GM21717 (cell line): ENCODE results near the gene THAP7.
"Not testable (repeated sequence)": the region's sequence is repeated elsewhere in the genome, so short reads cannot be mapped to it uniquely, and the experiment has no call there.

Source experiments
- ATAC-seq: cut with Tn5 transposase; IDR thresholded peaks from one replicate; pipeline ENCODE4 v1.9.1; 2021; ENCODE audit warnings: mild to moderate bottlenecking, moderate library complexity; ENCODE audit not compliant: unreplicated experiment

Gene THAP7, protein sequence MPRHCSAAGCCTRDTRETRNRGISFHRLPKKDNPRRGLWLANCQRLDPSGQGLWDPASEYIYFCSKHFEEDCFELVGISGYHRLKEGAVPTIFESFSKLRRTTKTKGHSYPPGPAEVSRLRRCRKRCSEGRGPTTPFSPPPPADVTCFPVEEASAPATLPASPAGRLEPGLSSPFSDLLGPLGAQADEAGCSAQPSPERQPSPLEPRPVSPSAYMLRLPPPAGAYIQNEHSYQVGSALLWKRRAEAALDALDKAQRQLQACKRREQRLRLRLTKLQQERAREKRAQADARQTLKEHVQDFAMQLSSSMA

DNA sequence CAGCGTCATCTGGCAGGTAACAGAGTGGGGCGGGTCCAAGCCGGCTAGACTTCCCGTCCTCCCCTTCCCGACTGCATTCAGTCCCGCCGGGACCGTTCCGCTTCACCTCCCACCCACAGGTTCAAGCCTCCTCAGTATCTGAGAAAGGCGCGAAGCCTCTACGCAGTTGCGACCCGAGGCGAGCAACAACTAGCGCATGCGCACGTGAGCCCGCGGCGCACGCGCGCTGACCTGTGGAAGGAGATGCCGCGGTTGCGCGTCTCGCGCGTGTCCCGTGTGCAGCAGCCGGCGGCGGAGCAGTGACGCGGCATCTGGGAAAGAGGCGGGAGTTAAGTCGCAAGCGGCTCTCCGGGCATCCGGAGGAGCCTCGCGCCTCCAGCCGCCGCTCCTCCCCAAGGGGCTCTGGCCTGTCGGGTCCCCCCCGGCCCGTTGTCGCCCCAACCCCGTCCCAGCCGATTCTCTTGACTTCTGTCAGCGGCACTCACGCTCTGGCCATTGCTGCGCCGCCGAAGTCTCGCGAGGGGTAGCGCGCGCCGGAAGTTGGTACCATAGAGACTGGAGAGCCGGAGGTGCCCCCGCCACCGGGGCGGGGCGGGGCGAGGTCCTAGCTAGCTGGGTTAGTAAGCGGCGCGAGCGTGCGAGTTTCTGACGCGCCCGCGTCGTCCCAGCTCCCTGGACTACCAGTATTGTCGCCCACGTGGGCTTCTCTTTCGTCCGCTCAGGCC, at the start of gene THAP7:
THAP7 (minus strand) TSS at position 518 of the 725 bp plus-strand sequence; CDS start at position 311, 207 bp downstream.
- peak; percentile 71 for ATAC-seq

DNA sequence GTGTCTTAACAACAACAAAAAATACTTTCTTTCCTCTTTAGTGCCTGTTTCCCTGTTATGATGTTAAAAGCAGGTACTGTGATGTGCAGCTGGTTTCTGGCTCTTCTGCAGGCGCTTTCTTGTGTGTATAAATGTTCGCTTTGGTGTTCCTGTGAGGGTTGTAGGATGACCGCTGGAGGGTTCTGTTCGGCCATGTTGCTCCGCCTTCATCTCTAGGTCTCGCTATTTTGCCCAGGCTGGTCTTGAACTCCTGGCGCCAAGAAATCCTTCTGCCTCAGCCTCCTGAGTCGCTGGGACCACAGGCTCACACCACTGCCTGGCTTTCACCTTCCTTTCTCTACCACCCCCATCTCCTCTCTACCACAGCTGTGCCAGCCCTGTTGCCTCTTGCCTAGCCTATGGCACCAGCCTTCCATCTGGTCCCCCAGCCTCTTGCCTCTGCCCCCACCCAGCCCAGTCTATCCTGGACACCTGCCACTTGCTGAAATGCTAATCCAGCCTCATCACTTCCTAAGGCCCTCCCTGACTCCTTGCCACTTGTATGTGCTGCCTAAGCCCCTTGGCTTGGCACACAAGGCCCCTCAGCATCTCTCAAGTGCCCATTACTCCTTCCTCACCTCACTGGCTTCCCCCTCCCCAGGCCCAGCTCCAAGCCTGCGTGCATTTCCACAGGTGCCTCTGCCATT, 49.4 kb upstream of the THAP7 start:
- no peak for ATAC-seq

DNA sequence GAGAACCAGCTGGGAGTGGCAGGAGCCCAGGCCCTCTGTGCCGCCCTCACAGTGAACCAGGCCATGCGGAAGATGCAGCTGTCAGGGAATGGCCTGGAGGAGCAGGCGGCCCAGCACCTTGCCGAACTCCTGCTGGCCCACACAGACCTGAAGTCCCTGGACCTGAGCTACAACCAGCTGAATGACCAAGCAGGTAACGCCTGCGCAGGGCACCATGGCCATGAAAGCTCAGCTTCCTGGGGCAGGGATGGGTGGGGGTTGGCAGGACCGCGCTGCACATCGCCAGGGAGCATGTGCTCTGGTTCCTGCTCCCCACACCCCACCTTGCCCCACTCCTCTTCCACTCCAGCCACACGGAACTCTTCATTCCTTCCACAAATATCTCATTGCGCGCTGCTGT, 47.0 kb upstream of the THAP7 start:
- not testable (repeated sequence) for ATAC-seq

DNA sequence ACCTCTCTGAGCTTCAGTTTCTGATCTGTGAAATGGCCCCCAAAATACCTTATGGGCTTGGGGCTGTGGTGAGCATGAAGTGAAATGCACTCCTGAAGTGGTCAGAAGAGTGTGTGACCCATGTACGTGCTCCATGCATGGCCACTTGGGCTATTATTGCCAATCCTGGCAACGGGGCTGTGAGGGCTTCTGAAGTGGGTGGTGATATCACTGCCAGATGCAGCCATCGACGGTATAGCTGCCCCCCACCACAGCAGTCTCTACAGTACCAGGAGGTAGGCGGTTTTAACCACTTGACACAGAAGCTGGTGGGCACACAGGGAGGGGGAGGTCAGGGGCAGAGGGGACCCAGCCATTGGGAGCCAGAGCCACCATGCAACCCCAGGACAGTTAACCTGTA, 46.5 kb upstream of the THAP7 start:
- ATAC-seq = not testable (repeated sequence)

DNA sequence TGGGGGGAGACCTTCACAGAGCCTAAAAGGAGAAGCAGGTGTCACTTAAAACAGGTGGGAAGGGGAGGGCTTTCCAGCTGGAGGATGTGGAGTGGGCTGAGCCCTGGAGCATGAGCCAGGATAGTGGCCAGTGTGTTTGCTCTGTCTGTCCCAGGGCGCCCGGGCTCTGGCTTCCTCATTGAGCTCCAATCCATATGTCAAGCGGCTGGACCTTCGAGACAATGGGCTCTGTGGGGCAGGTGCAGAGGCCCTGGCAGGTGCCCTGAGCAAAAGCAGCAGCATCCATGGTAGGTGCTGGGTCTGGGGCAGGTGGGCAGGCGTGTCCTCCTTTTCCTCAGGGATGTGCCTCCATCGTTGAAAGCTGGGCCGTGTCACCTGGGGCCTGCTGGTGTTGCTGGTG, 45.8 kb upstream of the THAP7 start:
- ATAC-seq = no peak

DNA sequence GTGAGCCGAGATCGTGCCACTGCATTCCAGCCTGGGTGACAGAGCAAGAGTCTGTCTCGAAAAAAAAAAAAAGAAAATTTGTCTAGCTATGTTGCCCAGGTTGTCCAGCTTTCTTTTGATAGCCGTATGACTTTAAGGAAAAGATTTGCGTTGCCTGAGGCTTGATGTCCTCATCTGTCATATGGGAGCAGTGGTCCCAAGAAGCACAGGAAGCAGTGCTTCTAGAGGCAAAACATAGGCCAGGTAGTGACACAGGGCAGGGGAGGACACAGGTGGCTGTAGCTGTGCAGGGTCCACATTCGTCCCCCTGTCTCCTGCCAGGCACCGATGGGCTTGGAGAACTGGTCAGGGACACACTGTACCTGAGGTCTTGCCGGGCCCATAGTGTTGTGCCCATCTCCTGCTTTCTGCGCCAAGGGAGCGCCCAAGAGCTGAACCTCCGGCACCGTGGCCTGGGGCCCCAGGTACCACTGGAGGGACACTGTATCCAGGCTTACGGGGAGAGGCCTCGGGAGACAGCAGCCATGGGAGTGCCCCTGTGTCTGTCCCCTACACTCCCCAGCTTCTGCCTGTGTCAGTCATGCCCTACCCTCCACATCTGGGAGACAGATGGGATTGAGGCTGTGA, 45.2 kb upstream of the THAP7 start:
- no peak for ATAC-seq

DNA sequence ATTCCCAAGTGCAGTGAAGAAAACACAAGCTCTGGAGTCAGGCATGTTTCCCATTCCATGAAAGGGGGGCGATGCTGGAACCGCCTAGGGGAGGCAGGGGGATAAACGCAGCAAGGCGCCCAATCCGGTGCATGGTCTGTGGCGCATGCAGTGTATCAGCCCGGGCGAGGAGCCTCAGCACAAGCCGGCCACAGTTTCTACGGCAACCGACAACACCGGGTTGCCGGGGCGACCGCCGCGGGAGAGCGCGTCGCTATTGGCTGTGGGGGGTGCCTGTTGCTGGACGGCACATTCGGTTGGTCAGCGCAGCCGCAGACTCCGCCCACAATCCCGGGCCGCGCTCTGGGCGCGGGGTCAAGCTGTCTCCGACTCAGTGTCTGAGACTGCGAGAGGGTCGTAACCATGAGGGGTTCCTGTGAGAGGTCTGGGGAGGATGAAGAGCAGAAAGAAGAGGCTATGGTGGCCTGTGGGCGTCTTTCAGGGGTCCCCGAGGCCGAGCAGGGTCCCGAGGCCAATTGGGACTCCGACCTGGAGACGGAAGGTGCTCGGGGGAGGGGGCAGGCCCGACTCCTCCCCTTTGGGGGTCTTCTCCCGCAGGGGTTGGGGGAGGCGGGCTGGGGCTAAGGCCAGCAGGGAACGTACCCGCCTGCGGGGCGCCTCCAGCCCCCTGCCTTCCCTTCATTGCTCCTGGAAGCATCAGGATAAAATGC, 43.8 kb upstream of the THAP7 start, which contains the start of gene LRRC74B:
LRRC74B (plus strand) TSS at position 362 of the 710 bp plus-strand sequence; CDS start at position 403, 41 bp downstream.
- ATAC-seq = no peak

DNA sequence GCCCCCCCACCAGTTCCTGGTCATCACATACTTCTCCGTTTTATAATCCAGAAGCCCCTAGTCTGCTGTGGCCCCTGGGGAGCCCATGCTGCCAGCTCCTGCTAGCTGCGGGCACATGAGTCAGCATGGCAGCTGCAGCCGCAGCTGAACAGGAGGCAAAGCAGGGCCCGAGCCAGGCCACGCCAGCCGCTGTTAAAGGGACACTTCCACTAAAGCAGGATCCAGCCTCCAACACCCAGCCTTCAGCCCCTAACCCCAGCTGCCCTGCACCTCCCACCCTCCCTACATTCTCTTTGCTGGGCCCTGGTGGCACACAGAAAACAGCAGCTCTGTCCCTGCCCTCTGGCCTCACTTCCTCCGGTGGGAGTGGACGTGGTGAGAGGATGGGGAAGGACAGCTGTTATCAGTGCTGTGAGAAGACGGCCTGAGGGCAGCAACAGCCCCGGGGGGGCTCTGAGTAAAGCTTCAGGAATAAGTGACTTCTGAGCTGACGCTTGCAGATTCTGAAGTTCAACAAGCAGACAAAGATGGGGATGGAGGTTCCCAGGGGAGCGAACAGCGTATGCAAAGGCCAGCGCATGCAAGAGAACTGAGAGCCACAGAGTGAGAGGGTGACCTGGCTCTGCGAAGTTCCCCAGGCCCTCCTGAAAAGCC, 43.1 kb upstream of the THAP7 start:
- ATAC-seq = no peak

DNA sequence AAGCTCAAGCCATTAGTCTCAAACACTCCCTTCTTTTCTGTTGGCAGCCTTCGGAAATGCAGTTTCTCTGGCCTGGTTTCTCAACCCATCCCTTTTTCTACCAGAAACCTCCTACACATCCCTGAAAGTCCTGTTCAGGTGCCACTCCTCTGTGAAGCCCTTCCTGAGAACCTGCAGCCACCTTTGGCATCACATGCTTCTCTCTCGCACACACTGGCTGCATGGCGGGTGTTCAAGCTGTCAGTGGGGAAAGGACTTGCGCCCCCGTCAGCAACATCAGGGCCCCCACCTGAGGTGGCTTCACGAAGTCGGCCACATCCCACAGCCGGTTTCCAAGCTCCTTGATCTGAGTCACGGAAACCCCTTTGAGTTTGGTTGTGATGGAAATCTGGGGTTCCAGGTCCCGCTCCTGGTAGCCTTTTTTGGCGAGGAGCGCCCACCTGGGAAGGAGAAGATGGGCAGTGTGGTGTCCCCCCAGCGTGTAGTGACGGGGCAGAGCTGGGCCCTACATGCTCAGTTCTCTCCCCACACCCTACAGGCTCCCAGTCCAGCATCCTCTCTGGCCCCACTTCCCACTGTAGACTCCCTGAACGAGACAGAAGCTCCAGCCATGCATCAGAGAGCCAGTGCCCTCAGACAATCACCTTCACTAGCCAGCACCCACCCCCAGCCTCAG, 42.1 kb upstream of the THAP7 start:
- no peak for ATAC-seq

DNA sequence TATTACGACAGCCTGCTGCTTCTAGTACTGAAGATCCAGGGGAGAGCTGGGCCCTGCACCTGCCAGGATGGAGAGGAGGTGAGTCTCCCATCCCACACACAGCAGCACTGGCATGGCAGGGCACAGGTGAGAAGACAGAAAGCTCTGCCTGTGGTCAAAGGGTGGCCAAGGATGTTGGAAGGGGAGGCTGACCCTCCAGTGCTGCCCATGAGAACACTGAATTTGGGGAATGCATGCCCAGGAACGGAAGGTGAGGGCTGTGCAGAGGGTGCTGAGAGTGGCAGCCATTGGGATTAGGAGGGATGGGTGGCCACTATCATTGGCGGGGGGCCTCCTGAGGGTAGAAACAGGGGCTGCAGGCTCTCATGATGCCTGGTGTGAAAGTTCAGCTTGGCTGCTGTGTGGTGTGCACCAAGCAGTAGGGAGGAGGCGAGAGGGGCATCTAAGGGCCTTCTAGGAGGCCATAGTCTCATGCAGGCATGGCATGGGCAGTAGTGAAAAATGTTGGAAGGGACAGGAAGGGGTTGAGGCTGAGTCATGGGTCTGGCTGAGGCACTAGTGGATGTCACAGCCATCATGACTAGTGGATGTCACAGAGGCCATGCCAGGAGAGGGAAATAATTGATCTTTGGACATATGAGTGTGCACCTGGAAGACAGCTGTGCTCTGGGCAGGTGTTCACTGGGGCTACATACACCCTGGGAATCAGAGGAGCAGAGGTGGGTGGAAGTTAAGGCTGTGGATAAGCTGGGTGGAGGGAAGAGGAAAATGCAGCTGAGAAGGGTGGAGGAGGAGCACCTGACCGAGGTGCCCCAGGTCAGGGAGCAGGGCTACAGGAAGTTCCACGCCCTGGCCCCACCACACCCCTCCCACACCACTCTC, 41.3 kb upstream of the THAP7 start:
- ATAC-seq = no peak

DNA sequence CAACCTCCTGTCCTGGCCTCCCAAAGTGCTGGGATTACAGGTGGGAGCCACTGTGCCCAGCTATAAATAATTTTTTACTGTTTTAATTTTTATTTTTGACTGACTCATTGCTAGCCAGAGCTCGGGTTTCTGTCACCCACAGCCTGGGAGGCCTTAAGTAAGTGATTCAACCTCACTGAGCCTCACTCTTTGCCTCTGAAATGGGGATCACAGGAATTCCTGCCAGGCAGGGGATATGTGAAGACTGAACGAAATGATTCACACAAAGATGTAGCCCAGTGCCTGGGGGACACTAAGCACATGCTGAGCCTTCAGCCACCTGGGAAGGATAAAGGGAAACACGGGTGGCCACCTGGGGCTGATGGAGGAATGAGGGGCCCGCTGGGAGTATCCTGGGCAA, 40.0 kb upstream of the THAP7 start:
- no peak for ATAC-seq

DNA sequence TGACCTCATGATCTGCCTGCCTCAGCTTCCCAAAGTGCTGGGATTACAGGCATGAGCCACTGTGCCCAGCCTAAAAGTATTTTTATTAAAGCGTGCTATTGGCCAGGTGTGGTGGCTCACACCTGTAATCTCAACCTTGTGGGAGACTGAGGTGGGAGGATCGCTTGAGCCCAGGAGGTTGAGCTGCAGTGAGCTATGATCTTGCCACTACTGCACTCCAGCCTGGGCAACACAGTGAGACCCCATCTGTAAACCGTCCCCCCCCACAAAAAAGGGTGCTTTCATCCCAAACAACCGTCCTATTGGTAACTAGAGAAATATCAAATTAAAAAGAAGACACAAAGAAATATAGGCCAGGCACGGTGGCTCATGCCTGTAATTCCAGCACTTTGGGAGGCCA, 37.2 kb upstream of the THAP7 start:
- not testable (repeated sequence) for ATAC-seq

DNA sequence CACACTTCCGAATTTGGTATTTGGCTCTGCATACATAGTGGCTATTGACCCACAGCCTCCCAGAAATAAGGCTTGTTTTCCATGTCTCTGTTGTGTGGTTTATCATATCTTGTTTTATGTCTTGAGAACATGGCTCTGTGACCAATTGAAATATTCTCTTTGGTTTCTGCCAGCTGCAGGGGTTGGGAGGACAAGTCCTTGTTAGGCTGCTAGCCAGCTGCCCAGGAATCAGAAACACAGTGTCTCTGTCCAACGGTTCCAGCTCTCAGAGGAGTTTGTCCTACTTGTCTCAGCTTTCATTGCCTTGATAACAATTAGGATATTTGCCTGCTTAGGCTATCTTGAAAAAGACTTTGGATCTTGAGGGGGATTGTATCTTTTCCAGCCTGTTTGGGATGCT, 36.5 kb upstream of the THAP7 start:
- no peak for ATAC-seq

DNA sequence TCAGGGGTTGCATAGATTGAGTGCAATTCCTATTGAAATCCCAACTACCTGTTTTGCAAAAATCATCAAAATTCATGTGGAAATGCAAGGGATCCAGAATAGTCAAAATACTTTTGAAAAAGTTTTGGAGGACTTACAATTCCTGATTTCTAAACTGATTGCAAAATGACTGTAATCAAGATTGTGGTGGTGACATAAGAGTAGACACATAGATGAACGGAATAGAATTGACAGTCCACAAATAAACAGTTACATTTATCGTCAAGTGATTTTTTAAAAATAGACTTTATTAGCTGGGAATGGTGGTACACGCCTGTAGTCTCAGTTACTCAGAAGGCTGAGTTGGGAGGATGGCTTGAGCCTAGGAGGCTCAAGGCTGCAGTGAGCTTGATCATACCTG, 33.1 kb upstream of the THAP7 start:
- ATAC-seq = no peak

DNA sequence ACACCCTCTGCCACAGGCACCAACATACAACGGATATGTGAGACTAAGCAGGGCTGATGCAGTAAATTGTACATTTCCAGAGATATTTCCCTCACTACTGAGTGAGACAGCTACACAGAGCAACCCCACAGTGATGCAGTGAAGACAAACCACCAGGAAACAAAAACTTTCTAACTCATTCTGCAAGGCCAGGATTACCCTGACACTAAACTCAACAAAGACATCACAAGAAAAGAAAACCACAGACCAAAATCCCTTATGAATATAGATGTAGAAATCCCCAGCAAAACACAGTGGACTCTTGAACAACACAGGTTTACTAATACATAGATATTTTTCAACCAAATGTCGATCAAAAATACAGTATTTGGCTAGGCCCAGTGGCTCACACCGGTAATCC, 32.0 kb upstream of the THAP7 start:
- no peak for ATAC-seq

DNA sequence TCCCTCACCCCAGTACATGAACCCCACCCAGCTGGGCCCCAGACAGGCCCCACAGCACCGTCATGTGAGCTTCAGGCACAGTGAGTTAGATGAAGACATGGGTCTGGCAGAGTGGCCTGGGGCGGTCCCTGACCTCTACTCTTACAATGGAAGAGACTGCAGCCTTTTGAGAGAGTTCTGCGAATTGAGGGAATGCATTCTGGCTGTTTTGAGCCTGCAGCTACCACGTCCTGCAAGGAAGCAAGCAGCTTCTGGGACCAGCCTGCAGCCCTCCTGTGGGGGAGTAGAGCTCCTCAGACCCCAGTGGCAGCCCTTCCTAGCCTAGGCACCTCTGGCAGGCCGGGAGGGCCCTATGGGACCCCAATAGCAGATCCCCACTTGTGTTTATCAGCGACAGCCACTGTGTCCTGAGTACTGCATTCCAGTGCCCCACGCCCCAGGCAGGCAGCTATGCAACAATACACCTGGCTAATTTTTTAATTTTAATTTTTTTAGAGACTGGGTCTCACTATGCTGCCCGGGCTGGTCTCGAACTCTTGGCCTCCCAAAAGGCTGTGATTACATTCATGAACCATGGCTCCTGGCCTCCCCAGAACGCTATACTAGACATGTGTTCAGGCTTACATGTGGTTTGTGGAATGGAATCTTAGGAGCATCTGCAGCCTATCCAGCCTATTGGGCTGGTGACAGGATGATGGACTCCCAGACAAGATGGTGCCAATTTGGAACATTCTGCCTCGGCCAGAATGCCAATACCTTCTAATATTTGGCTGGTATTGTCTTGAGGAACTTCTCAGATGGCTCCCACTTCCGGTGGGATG, 31.2 kb upstream of the THAP7 start:
- no peak for ATAC-seq

DNA sequence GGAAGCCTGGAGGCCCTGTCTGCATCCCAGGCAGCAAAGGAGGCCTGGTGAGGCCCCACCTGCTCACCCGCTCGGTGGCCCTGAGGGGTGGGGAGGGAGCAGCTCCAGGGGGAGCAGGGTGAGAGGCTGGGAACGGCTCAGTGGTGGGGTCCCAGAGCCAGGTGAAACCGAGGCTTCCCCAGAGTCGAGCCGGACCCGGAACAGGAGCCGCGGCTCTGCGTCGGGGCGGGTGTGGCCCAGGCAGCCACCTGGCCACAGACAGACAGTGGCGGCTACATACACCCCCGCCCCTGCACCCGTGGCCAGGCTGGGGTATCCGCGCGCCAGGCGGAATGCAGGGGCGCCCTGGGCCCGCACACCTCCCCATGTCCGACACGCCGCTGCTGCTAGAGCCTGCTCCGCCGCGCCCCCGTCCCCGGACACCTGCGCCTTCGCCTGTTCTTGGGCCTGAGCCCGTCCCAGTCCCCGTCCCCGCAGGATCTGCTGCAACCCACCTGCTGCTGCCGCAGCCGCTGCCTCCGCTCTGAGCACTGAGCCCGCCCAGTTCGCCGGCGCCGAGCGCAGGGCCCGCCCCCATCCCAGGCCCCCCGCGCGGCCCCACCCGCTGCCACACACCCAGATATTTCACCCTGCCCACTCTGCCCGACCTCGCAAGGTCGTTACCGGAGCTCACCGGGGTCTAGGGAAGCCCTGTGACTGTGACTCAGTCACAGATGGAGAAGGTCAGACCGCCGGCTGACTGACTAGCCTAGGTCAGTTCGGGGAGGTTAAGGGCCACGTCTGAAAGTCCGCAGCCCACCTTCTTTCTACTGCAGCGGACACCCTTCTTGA, 30.3 kb upstream of the THAP7 start, which contains the start of gene SLC7A4:
SLC7A4 (minus strand) TSS at position 525 of the 831 bp plus-strand sequence. CDS start 749 bp downstream, outside the sequence.
- ATAC-seq = no peak
